H1 (cell line): ENCODE data around the gene FGF3. TPM values are rescaled to one million over a fixed set of nuclear protein-coding genes. Genes with fewer than 3 reads are reported as not detected.

ENCODE experiments used
- BACH1 ChIP-seq: IDR thresholded peaks from 2 replicates; pipeline ENCODE4 v1.6.1; 2012; ENCODE audit warnings: low read length, improper control_type of control experiment
- JUND ChIP-seq: IDR thresholded peaks from 2 replicates; pipeline ENCODE4 v1.6.1; 2011; ENCODE audit warnings: mild to moderate bottlenecking, improper control_type of control experiment, low read length
- YY1 ChIP-seq: IDR thresholded peaks from 2 replicates; pipeline ENCODE4 v1.6.1; 2011; ENCODE audit warnings: low read depth, mild to moderate bottlenecking, low read length
- polyA plus RNA-seq, 7 experiments: library from polyadenylated mRNA; depleted of rRNA in 3 of 7; stranded (reverse) in 5 of 7; unstranded in 2 of 7; fragments of >200 nt in 5 of 7; fragments of 200-250 nt in 2 of 7; gene quantifications; 1 replicate in 5 of 7; 2 replicates in 1 of 7; 4 replicates in 1 of 7; pipeline versions ENCODE4 v1.2.1 to v1.2.3, GENCODE V29; 2011 to 2013; ENCODE audit warnings: missing spikeins in 2 of 7, mixed read lengths in 2 of 7
- total RNA-seq: library from RNA; stranded (reverse); fragmentation: NEBNext Ultra II Directional; extraction: Animal tissue kit (Norgen Biotek cat#: 25700); gene quantifications from 2 replicates; pipeline ENCODE4 v1.2.1, GENCODE V29; 2021

Gene FGF3
- total and polyA plus RNA-seq, 2 of the 8 experiments (the other 6 are each of a cell fraction or from before 2014, with no cell fraction given): not detected

DNA sequence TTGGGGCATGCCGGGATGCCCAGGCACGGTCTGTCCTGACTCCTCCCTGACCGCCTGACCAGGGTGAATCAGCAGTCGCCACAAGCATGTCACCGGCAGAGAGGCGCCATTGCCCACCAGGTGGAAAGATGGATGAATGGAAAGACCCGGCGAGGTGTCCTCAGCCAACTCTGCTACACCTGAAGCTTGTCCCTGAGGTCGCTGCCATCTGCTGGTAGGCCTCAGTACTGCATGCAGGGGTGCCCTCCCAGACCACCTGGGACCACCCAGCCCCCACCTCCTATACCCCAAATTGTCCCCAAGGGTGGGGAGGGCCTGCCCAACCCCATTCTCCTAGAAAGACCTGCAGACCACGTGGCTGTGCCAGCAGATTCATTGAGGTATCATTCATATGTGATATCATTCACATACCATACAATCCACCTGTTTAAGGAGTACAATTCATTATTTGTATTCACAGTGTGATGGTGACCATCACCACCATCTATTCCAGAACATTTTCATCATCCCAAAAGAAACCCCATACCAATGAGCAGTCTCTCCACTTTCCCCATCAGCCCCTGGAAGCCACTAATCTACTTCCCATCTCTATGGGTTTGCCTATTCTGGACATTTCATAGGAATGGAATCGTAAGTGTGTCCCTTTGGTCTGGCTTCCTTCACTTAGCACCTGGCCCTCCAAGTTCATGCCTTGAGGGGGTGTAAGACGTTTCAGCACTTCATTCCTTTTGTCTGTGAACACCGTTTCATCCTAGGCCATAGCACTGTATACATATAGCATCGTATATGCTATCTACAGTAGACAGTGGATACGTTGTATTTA is 17.5 kb downstream of the FGF3 start (continued):
- TF ChIP-seq BACH1 (no peak), YY1 (peak; percentile 89), JUND (no peak)
